Liver (tissue), 3 donors: Measurements from ENCODE around the gene ATG2B.

ENCODE experiments used
- ATF3 ChIP-seq: IDR thresholded peaks from 2 replicates; pipeline ENCODE4 v1.6.1; 2016; ENCODE audit warnings: antibody characterized with exemption
- CTCF ChIP-seq: fragments of 150-350 bp; IDR thresholded peaks from 2 replicates; pipeline ENCODE4 v1.5.1; 2017; ENCODE audit warnings: improper control_type of control experiment, low read depth, low read length; ENCODE audit not compliant: missing input control
- FOXA1 ChIP-seq: IDR thresholded peaks from 2 replicates; pipeline ENCODE4 v1.6.1; 2016; ENCODE audit warnings: antibody characterized with exemption
- GABPA ChIP-seq, 2 donors: IDR thresholded peaks in 1 of 2; conservative IDR thresholded peaks in 1 of 2; 2 replicates each; pipeline ENCODE4 v1.6.1; 2016; ENCODE audit warnings: antibody characterized with exemption in 2 of 2, mild to moderate bottlenecking in 1 of 2, moderate library complexity in 1 of 2
- JUND ChIP-seq, 2 donors: IDR thresholded peaks; 2 replicates each; pipeline ENCODE4 v1.6.1; 2016; ENCODE audit warnings: antibody characterized with exemption in 2 of 2
- MAX ChIP-seq: IDR thresholded peaks from 2 replicates; pipeline ENCODE4 v1.6.1; 2016; ENCODE audit warnings: antibody characterized with exemption
- NR2F2 ChIP-seq: IDR thresholded peaks from 2 replicates; pipeline ENCODE4 v1.6.1; 2016; ENCODE audit warnings: antibody characterized with exemption
- RAD21 ChIP-seq, 2 donors: IDR thresholded peaks; 2 replicates each; pipeline ENCODE4 v1.6.1; 2016; ENCODE audit warnings: antibody characterized with exemption in 2 of 2, mild to moderate bottlenecking in 2 of 2
- REST ChIP-seq: IDR thresholded peaks from 2 replicates; pipeline ENCODE4 v1.6.1; 2016; ENCODE audit warnings: antibody characterized with exemption, mild to moderate bottlenecking
- RXRA ChIP-seq, 2 donors: IDR thresholded peaks; 2 replicates each; pipeline ENCODE4 v1.6.1; 2017 to 2018; ENCODE audit warnings: antibody characterized with exemption in 2 of 2, mild to moderate bottlenecking in 1 of 2
- SP1 ChIP-seq: IDR thresholded peaks from 2 replicates; pipeline ENCODE4 v1.6.1; 2018; ENCODE audit warnings: antibody characterized with exemption, mild to moderate bottlenecking
- TAF1 ChIP-seq: conservative IDR thresholded peaks from 2 replicates; pipeline ENCODE4 v1.6.1; 2016; ENCODE audit warnings: antibody characterized with exemption, mild to moderate bottlenecking
- donor health status: healthy.
- donor health status: healthy.

GRCh38 chr14:96364962-96365361 lies 1.8 kb upstream of the ATG2B start:
- TF ChIP-seq CTCF (no peak), RAD21 (IDR thresholded peaks at IDR 0.05) (no peak), JUND (IDR thresholded peaks at IDR 0.05) (no peak), SP1 (no peak), MAX (no peak), TAF1 (no peak), FOXA1 (no peak), ATF3 (no peak), RXRA (IDR thresholded peaks at IDR 0.05) (no peak), NR2F2 (no peak), REST (no peak), GABPA (IDR thresholded peaks at IDR 0.05 in 1 of 2, conservative IDR thresholded peaks at IDR 0.05 in 1 of 2) (no peak)
